T-helper 2 cell treated with Interferon-gamma antibody and Interleukin-4, amounts not matched to agents 100 ng/mL and 5 ng/mL, for 36 hours (primary cell): ENCODE results near the gene ADSL. TPM values are rescaled to one million over a fixed set of nuclear protein-coding genes. Genes with fewer than 3 reads are reported as not detected.

Experiments used
- intact Hi-C: fragments of 100-400 bp; cut with micrococcal nuclease; formaldehyde crosslinking; loops from one replicate; pipeline ENCODE4 v1.15.1; 2023
- total RNA-seq: library from RNA; stranded (reverse); gene quantifications from 2 replicates; pipeline ENCODE4 v1.2.3, GENCODE V29; 2022

The ADSL gene
- total RNA-seq, 1 donor from 2014 or later: 151 TPM

- intact Hi-C loops: no loop called here
These were observed 87.8 kb downstream of the ADSL start for GRCh38 chr22:40434106-40434505.

DNA sequence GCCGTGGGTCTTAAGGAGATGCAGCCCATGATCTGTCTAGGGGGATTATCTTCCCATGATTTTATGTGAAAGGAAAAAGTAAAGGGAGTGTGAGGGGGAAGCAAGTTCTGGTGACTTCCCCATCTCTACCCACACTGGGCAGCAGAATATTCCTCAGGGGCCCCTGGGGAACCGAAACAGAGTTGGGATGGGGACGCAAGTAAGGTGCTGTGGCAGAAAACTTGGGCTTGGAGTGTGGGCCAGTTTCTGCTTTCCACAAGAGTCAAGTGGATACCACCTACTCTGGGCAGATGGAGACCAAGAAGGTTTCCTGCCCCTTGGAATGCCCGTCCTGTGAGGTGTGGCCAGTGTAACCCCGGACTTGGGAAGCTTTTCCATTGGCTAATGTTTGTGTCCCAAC, 88.4 kb downstream of the ADSL start:
- intact Hi-C loops: no loop called here

DNA sequence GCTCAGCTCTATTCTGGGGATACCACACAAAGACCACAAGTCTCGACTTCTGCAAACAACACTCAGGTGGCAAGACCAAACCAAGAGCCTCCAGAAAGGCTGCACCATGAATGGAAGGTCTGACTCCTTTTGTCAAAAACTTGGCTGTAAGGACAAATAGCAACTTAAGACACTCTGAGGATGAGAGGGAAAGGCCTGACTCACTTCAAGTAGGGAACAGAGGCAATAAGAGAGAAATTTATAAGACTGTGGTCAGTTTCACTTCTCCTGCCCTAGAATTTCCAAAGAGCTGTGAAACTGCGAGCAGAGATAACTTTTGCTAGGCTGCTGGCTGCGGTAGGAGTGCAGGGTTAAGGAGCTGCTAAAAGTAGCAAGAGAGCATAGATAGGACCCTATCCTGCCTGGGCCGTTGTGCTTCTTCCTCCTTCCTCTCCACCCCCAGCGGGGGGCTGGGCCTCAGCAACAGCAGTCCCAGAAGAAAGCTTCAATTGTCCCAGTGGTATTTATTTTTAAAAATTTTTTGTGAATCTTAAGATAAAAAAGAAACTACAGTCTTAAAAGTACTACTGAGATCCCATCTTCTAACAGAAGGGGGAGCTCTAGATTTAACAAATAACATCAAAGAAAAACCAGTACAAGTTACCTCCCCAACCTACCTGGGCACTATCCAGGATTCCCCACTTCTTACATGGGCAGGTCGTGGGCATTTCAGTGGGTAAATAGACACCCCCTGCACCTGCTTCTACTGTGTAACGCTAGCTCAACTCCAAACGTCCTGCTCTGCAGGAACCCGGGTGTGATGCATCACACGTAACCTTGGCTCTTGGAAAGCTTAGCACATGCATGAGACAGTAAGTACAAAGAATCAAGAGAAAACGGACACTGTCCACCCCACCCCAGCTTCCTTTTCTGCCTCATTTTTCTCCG, 90.5 kb downstream of the ADSL start:
- intact Hi-C loops: loop anchor here (1.0 to 2.0 kb wide), 4 partner anchors 26 to 210 kb away; no protein-coding TSS in a partner anchor

Other genes starting within 250 kb of the ADSL start
- 46.7 and 50.4 TPM in 2 replicates for gene TNRC6B, start 168.6 kb upstream of the ADSL start, total RNA-seq
- 78.1 and 79.8 TPM in 2 replicates for gene SGSM3, start 24.1 kb downstream of the ADSL start, total RNA-seq